Measurements from ENCODE around the gene AQP1.

AQP1 gene

DNA sequence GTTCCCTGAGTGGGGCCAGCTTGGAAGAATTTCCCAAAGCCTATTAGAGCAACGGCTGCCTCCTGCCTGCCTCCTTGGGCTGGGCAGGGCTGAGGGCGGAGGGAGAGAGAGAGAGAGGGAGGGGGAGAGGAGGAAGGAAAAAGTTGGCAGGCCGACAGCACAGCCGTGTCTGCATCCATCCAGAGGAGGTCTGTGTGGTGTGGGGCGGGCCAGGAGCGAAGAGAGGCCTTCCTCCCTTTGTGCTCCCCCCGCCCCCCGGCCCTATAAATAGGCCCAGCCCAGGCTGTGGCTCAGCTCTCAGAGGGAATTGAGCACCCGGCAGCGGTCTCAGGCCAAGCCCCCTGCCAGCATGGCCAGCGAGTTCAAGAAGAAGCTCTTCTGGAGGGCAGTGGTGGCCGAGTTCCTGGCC is at the start of gene AQP1:
Gene AQP1 (plus strand): TSS at position 293 of the 409 bp plus-strand sequence. CDS start 57 bp downstream, at position 350.
- DNase-seq (ENCODE audit: low spot score), result no peak

DNA sequence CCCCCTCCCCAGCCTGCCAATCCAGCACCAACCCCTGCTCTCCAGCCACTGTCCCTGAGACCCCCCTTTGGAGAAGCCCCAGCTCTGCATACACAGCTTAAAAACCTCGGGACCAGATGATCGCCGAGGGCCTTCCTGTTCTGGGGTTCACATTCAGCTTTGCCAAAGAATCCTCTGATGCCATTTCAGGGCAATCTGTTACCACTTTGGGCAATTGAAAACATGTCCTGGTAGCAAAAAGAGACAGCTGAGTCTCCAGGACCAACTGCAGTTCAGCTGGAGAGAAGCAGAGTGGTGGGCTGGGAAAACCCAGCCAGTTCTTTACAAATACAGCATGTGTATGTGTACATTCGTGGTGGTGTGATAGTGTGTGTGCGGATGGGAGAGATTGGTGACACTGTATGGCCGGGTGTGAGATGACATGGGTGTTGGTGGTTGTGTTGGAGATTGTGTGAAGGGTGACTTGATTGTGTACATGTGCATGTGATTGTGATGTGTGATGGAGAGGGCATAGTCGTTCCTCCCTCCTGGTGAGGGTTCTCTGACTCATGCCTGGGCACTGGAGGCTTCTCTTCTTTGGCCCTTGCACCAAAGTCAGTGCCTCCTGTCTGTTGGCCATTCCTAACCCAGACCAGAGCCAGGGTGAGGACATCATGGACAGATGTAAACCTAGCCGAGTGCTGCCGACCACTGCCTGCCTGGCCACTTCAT is 48.5 kb upstream of the AQP1 start:
- no peak for DNase-seq (ENCODE audit: low spot score)

DNA sequence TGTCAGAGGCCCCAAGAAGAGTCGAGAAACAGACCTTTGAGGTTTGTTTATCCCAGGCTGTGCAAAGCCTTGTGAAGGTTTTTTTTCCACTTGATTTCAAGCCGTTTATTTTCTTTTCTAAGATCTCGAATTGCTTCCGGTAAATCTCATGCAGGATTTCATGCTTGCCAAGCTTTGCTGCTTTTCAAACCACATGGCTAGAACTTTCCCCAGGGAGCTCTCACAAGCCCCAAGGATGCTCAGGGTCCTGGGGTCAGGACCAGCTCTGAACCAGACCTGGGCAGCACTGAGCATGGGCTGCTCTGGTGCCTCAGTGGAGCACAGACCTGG is 48.0 kb upstream of the AQP1 start:
- peak; percentile 65 for DNase-seq (ENCODE audit: low spot score)

DNA sequence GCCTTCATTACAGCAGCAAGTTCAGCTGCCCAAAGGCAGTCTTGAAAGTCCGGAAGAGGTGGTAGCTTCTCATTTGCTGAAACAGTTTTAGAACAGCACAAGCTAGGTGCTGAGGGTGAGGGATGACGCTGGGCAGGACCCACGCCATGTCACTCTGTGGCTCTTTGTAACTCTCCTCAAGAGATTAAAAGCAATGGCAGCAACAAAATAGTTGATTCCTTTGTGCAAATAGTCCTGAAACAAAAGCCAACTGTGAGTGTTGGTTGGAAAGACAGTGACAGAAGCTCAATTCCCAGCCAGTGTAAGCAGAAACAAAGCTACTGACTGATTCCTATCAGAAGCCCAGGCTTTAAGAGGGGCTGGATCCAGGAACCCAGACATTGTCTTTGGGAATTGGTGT is 47.6 kb upstream of the AQP1 start:
- no peak for DNase-seq (ENCODE audit: low spot score)

DNA sequence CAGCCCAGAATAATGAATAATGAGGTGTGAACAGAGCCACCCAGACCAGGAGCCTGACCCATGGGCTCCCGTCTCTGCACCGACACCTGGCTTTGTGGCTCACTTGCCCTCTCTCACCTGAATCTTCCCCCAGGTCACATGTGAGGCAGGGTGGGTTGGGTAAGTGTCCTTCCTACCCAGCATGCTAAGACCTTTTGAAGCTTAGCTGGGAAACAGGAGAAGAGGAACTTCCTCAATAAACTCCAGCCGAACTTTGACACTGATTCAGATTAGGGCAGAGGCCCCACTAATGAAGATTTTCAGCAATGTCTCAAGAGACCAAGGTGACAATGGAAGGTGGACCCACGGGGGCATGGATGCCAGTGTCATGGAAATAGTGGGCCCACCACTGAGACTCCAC is 46.6 kb upstream of the AQP1 start:
- no peak for DNase-seq (ENCODE audit: low spot score)

DNA sequence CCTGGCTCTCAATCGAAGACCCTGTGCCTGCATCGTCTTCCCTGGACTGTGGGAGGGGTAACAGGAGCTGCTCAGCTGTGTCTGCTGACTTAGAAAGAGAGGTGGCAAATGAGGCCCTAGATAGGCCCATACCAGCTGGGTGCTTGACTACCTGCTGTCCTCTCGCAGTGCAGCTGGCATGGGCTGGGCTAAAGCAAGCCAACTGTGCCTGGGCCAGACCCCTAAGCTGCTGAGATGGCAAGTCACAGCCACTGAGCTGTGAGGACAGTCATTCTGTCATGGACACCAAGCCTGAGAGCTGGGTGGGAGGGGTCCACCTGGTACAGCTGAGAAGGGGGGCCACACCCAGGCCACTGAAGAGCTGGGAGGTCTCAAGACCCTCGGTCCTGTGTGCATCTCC is 45.8 kb upstream of the AQP1 start:
- DNase-seq (ENCODE audit: low spot score), result no peak

DNA sequence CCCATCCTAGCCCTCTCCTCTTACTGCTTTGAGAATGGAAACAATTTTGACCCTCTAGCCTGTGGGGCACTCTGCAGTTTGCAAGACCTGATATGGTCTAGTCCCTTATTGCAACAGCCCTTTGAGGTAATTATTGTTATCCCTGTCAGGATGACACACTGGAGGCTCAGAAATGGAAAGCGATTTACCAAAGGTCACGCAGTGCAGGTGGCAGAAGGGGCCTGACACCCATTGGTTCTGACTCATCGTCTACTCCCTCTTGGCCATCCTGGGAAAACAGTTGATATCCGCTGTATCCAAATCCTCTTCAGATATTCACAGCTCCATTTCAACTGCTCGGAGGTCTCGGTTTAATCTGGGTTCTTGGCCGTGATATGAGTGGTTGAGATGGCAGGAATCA is 44.7 kb upstream of the AQP1 start:
- no peak for DNase-seq (ENCODE audit: low spot score)

DNA sequence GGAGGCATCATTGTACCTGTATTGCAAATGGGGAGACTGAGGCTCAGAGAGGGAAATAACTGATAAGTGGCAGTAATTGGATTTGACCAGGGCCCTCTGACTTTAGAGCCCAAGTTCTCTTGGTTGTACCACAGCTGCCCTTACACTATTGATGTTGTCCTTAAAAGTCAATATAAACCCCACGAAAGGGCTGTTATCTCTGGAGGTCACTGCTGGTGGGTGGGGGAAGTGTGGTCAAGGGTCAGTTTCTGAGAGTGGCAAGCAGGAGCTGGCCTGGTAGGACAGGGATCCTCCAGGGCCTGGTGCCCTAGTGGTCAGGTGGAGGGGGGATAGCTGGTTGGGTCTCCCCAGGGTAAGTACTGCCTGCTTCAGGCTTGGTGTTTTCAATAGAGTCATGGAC is 44.2 kb upstream of the AQP1 start:
- no peak for DNase-seq (ENCODE audit: low spot score)

DNA sequence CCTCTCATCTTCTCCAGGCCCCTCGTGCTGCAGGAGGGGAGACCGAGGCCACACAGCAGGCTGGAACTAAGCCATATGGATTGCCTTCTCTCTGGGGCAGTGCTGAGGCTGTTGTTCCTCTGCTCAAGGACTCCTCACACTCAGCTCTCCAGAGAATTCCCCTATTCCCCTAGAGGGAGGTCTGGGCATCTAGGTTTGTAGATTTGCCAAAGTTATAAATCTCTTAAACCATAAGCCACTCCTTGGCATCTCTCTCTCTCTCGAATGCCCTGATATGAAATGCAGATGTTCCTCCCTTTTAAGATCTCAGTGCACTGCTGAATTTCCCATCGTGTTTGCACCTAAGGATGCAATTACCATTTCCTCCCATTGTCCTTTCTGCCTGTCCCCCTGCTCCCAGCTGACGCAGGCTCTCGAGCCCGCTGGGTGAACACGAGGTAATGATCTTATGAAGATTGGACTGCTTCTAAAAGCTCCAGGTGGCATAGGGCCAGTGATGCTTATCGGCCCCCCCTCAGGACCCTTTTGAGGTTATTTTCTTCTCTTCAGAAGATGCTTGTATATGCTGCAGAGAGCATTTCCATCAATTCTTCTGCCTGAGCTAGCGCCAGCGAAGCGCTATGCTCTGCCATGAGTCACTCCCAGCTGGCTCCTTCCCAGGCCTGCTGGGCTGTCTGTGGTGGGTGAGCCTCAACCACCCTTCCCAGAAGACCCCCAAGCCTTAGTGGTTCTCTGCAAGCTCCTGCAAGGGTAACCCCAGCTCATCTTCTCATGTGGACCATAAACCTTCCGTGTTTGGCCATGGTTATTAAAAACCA is 41.6 kb upstream of the AQP1 start:
- no peak for DNase-seq (ENCODE audit: low spot score)

DNA sequence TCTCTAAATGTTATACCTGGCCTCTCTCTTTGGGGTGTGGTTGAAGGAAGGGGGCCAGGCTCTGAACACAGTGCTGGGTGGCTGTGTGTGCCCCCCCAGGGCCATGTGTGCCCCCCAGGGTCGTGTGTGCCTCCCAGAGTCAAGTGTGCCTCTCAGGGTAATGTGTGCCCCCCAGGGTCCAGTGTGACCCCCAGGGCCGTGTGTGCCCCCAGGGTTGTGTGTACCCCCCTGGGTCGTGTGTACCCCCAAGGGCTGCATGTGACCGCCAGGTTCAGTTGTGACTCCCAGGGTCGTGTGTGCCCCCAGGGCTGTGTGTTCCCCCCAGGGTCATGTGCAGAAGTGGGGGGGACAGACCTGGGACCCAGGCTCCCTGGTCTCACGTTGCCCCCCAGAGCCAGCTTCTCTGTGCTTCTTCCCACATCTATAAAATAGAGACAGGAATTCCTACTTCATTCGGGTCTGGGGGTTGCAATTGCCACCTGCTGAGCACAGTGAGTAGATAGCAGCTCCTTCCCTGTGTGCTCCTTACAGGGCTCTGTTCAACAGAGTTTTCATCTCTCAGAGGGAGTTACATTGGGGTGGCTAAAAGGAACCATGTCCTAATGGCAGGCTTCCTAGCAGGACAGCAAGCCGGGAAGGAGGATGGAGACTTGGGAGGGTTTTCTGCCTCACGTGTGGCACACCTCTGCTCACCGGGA is 40.7 kb upstream of the AQP1 start:
- no peak for DNase-seq (ENCODE audit: low spot score)

DNA sequence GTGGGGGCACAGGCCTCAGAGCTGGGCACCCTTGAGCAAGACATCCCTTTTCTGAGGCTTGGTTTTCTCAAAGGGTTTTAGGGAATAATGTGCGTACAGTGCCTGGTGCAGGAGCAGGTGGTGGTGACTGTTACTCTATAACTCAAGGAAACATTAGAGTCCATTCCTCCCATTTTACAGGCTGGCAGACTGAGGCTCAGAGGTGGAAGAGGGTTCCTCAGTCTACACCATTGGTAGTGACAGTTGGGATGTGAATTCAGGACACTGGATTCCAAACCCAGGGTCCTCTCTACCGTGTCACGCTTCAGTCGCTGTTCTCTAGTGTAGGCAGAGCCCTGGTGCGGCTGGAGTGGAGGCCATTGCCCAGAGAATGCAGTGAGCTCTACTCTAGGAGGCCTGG is 40.0 kb upstream of the AQP1 start:
- no peak for DNase-seq (ENCODE audit: low spot score)

DNA sequence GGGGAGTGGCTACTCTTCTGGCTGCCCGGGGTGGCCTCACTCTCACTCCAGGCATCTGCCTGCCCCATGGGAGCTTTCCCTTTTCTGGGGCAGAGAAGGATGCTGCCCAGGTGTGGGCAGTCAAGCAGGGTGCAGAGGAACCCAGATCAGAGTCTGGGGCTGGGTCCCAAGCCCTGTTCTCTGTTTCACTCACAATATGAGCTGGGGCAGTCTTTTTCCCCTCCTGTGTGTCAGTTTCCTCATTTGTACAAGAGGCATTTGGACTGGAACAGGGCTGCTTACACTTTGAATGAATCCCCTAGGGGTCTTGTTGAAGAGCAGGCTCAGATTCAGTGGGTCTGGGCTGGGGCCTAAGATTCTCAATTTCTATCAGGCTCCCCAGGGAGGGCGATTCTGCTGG is 38.4 kb upstream of the AQP1 start:
- no peak for DNase-seq (ENCODE audit: low spot score)

DNA sequence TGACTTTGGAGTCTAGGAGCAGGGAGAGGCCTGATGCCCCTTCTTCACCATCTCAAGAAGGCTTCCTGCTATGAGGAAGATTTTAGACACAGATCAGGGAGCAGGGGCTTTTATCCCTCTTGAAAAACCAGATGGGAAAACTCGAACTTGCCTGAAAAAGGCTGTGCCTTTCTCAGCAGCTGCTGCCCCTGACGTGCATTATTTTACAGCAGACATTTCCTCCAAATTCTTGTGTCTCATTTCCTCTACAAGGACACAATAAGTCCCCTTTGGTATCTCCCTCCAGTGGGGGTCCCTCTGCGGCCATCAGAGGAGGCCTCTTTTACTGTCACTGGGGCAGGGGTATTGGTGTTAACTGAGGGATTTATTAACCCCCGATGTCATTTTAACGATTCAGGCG is 38.0 kb upstream of the AQP1 start:
- DNase-seq (ENCODE audit: low spot score), result no peak

DNA sequence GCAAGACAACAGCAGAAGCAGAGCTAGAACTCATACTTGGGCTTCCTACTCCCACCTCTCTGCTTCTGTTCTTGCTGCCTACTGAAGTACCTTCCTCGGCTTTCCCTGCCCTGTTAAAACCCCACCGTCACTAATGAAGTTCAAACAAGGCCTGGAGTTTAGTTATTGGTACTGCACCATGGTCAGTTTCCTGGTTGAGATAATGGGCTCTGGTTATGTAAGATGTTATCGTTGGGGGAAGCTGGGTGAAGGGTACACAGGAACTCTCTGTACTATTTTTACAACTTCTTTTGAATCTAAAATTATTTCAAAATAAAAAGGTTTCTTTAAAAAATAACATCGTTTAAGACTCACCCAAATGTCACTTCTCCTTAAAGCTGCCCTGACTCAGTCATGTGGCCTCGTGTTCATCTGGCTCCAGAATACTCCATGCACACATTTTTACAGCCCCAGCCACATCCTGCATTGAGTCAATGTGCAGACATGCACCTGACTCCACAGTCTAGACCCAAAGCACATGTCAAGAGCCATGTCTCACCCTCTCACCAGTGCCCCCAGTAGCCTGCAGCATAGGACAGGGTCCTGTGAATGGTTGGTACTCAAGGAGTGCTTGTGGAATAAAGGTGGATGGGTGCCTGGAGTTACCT is 36.9 kb upstream of the AQP1 start:
- no peak for DNase-seq (ENCODE audit: low spot score)

DNA sequence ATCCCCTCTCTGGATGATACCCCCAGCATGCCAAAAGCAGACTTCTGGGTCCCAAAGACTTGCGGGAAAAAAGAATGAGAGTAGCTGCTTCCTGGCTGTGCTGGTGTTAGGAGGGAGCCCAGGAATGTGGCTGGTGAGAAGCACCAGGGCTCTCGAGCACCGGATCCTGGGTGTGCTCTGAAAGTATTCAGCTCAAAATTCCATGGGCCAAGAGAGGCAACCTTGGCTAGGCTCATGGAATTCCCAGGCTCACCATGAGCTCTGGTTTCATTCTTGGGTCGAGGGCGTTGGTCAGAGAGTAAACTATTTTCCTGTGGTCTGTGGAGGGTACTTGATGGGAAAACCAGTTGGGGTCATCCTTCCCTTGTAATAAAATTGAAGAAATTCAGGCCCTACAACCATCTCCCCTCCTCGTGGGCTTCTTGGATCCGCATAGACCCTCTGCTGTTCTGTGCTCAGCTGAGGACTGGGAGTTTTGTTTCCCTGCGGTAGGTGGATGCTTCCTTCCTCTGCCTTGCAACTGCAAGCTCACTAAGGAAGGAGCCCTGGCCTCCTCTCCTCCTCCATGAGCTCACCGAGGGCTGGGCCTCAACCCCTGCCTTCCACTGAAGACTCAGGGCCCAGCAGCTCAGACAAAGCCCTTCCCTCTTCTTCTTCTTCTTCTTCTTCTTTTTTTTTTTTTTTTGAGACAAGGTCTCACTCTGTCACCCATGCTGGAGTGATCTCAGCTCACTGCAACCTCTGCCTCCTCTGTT is 34.5 kb upstream of the AQP1 start:
- no peak for DNase-seq (ENCODE audit: low spot score)

DNA sequence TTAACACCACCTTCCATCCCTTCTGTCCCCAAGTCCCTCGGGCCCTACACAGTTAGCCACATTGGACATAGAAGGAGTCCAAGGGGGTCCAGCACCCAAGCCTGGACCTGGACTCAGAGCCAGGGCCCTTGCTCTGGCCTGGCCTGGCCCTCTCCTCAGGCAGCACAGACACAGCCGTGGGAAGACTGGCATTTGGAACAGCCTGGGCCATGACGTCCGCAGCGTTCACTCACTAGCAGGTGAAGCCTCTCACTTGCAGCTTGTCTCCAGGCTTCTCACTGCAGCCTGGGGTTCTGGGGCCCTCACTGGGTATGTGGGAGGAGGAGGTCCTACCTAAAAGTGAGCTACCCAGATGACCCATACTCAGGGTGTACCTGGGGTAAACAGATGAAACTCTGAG is 33.7 kb upstream of the AQP1 start:
- no peak for DNase-seq (ENCODE audit: low spot score)

DNA sequence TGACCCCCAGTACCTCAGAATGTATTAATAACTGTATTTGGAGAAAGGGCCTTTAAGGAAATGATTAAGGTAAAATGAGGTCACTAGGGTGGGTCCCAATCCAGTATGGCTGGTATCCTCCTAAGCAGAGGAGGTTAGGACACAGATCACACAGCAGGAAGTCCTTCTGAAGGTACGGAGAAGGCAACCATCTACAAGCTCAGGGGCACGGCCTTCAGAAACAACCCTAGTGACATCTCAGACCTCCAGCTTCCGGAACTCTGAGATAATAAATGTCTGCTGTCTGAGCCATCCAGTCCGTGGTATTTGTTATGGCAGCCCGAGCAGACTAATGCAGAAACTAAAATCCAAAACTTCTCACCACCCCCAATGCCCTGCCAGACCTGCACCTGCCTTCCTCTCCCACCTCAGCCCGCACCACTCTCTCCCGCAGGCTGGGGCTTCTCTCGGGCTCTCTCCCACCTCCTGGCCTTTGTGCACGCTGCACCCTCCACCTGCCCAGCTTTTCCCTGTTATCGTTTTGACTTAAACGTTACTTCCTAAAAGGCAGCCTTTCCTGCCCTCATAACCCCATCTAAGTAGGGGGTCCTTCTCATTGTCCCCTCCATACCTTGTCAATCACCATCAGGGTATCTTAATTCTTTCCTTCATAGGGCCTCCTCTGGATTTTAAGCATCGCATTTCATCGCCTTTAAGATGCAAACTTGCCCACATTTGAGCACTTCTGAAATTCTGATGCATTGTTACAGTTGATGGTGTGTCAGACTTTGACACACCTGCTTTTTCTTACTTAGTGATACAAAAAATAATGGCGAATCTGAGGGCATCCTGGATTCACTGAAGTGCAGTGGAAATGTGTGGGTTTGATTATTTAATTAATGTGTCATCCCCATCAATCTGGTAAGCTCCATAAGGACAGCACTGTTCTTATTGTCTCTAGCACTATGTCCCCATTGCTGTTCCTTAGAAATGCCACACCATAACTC is 32.2 kb upstream of the AQP1 start:
- DNase-seq (ENCODE audit: low spot score), result no peak

DNA sequence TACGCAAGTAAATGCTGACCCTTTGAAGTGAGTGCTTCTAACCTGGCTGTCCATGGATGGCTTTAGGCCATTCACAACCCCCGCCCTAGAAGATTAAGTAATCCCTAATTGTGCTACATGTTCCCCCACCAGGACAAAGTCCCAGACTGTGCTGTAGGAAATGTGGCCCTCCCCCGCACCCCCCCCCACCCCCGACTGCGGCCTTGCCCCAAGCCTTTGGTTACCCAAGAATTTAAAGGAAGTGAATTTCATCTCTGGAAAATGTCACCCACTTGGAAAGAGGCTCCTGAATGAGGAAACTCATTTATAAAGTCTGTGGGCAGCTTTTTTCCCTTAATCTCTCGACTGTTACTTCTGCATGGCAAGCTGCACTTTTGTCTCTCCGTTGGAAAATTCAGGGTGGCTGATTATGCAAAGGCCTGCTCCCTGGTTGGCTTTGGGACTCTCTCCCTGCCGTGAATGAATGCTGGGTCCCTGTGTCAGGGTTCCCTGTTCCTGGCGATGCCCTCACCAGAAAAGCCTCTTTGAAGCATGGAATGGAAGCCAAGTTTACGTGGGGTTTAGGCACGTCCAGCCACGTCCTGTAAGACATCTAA is 31.4 kb upstream of the AQP1 start:
- no peak for DNase-seq (ENCODE audit: low spot score)

DNA sequence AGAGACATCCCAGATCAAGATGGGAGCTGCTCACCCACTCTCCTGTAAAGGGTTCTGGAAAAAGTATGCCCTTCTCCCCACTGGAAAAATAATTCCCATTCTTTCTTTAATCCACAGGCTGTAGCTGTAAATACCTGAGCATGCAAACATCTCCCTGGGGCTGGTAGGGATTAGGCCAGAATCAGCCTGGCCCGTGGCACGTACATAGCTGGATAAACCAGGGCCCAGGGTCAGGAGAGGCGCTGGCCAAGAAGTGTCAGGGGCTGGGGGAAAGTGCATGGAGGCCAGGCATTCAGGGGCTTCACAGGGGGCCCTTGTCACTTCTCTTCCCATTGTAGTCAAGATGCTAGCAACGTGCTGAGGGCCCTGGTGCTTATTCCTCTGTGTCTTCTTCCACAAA is 30.7 kb upstream of the AQP1 start:
- no peak for DNase-seq (ENCODE audit: low spot score)

DNA sequence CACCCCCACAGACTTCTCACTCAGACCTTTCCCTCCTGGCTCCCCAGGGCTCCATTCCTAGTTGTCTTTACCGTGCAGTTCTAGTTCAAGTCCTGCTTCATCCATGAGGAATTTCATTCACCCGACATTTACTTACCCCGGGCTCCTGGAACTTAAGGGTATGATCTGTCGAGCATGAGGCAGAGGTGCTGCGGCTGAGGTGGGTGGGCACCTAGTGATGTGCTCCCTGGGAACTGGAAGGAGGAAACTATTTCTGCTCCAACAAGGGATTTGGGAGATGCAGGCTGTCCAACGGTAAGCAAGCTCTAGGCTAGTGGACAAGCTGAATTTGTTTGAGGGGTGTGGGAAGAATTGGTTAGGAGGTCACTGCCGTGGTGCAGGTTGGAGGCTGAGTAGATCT is 30.2 kb upstream of the AQP1 start:
- DNase-seq (ENCODE audit: low spot score), result no peak

Data from hepatic stellate cell (primary cell).